Fibroblast of skin of left biceps (primary cell): Measurements from ENCODE around the gene MATK.

ENCODE experiments used
- DNase-seq, 2 experiments: peaks; one replicate each; pipeline ENCODE4 v3.0.0-alpha.2; 2013; ENCODE audit warnings: low read depth in 2 of 2

Gene MATK

GRCh38 chr19:3751236-3751635 lies 34.9 kb downstream of the MATK start:
- no peak for DNase-seq

- DNase-seq = no peak
These were observed 36.0 kb downstream of the MATK start for GRCh38 chr19:3750211-3750610.

- no peak for DNase-seq
These were observed 37.2 kb downstream of the MATK start for GRCh38 chr19:3748965-3749364.

GRCh38 chr19:3746371-3747056 lies 39.7 kb downstream of the MATK start:
- DNase-seq = no peak

GRCh38 chr19:3745363-3746045 lies 40.7 kb downstream of the MATK start:
- DNase-seq = no peak

GRCh38 chr19:3743486-3743885 lies 42.7 kb downstream of the MATK start:
- no peak for DNase-seq

- DNase-seq = no peak
These were observed 45.8 kb downstream of the MATK start for GRCh38 chr19:3740431-3740830.

GRCh38 chr19:3738477-3739220 lies 47.5 kb downstream of the MATK start:
- DNase-seq = no peak

- DNase-seq = no peak
These were observed 48.5 kb downstream of the MATK start for GRCh38 chr19:3737487-3738205.

GRCh38 chr19:3736106-3736724 lies 50.0 kb downstream of the MATK start:
- no peak for DNase-seq

- no peak for DNase-seq
These were observed 51.9 kb downstream of the MATK start for GRCh38 chr19:3734310-3734600.

- DNase-seq = no peak
These were observed 52.5 kb downstream of the MATK start for GRCh38 chr19:3733549-3734309.

- DNase-seq = no peak
These were observed 54.1 kb downstream of the MATK start for GRCh38 chr19:3732108-3732507.

- DNase-seq = no peak
These were observed 55.7 kb downstream of the MATK start for GRCh38 chr19:3730457-3730958.
